GM04504 (cell line): ENCODE measurements around the gene RASA3.

Experiments
- DNase-seq: peaks from one replicate; pipeline ENCODE4 v3.0.0-alpha.2; 2012; ENCODE audit warnings: low read depth

The RASA3 gene

DNA sequence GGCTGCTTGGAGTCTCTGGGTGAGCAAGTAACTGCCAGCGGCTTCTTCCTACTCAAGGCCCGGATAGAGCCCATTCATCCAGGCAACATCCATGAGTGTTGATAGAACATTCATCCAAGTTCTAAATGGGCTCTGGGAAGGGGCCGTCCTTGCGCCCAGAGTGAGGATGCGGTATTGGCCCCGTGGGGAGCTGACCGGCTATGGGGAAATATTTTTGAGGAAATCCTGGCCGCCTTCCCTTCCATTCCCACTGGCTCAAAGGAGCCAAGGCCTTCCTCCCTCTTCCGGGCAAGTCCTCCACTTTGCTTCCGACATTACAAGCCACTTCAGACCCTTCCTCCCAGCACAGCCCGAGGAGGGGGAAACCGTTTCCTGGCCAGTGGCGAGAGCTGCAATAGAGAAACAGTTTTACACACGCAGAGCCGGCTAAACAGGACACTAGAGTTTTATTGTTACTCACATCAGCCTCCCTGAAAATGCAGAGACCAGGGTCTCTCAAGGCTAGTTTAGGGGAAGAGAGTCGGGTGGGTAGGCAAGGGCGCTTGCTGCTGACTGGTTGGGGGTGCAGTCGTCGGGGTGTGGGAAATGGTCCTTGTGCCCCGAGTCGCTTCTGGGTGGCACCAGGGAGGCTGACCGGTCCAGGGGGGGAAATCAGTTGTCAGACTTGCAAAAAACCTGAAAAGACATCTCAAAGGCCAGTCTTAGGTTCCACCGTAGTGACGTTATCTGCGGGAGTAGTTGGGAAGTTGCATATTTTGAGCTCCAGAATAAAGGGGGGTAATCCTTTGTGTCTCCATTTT lies 196.1 kb downstream of the RASA3 start:
- DNase-seq, result no peak

- no peak for DNase-seq
Observed at GRCh38 chr13:113935001-113935844, 197.2 kb downstream of the RASA3 start.

GRCh38 chr13:113934576-113934975 lies 197.8 kb downstream of the RASA3 start:
- DNase-seq, result no peak

DNA sequence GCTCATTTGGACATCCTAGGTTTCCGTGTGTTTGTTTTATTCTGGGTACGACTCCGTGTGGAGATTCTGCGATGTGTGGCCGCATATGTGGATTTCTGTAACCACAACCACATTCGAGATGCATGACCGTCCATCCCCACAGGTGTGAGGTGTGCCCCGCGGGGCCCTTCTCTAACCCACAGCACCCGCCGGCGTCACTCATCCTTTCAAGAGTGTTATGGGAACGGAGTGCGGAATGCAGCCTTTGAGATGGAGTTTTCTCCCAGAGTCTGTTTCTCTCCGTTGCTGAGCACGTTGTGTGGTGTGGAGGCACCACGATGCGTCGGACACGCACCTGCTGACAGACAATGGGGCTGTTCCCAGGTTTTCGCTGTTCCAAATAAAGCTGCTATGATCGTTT lies 198.5 kb downstream of the RASA3 start:
- no peak for DNase-seq

- no peak for DNase-seq
Observed at GRCh38 chr13:113931841-113932459, 200.5 kb downstream of the RASA3 start.

- no peak for DNase-seq
Observed at GRCh38 chr13:113930671-113931637, 201.5 kb downstream of the RASA3 start.

- no peak for DNase-seq
Observed at GRCh38 chr13:113929628-113930615, 202.5 kb downstream of the RASA3 start.

- peak; percentile 95 for DNase-seq
Observed at GRCh38 chr13:113928685-113929627, 203.5 kb downstream of the RASA3 start.
